ENCODE measurements around the gene RAP2C. TPM values are rescaled to one million over a fixed set of nuclear protein-coding genes. Genes with fewer than 3 reads are reported as not detected.

RAP2C gene
- total RNA-seq: 14.9 and 16.3 TPM in 2 replicates

DNA sequence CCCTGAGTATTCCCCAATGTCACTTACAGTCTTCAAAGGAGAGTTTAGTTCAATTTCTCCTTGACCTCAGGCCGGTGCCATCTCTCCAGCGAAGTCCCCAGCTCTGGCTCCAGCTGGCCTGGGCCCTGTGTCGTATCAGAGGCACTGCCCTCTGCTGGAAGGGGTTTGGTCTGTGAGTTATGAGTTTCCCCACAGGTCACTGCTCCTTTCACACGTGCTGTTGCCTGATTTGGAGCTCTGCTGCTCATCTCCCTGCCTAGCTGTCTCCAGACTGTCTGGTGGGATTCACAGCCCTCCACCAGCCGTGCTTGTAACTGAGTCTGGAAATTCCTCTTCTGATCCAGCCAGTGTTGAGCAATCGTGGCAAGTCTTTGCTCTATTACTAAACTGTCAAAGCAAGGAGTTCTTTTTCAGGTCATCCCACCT is at the start of gene RAP2C:
Gene RAP2C, minus strand, starts transcription at position 105 of the 426 bp plus-strand sequence. CDS start 2,179 bp downstream, outside the sequence.

Other genes with a start within 250 kb of the RAP2C start
- gene STK26, start 196.1 kb downstream of the RAP2C start, total RNA-seq: 2.5 and 2.9 TPM in 2 replicates
- gene FRMD7, start 91.4 kb downstream of the RAP2C start, total RNA-seq: not detected in 2 replicates

Data from mammary microvascular endothelial cell (primary cell).